H1 (cell line): Measurements from ENCODE around the gene ULK3. TPM values are rescaled to one million over a fixed set of nuclear protein-coding genes. Genes with fewer than 3 reads are reported as not detected.

Experiments
- ASH2L ChIP-seq: fragments of 200-600, 300-600 bp; sonication (generic); IDR thresholded peaks from one replicate; pipeline ENCODE4 v1.7.1; 2017; ENCODE audit warnings: low read length
- CTBP2 ChIP-seq: IDR thresholded peaks from 2 replicates; pipeline ENCODE4 v1.7.0; 2011; ENCODE audit warnings: borderline replicate concordance, mild to moderate bottlenecking, moderate library complexity, mixed read lengths, low read length; ENCODE audit not compliant: insufficient read depth, insufficient read length
- FOSL1 ChIP-seq: IDR thresholded peaks from 2 replicates; pipeline ENCODE4 v1.6.1; 2011; ENCODE audit warnings: mild to moderate bottlenecking, low read depth, low read length, moderate library complexity; ENCODE audit not compliant: insufficient read depth
- HDAC2 ChIP-seq, 2 experiments: fragments of 300-600 bp in 1 of 2; sonication (generic) in 1 of 2; IDR thresholded peaks; 2 replicates each; pipeline ENCODE4 v1.6.1; 2011 to 2012; ENCODE audit warnings: low read depth in 2 of 2, low read length in 2 of 2, mild to moderate bottlenecking in 2 of 2, moderate library complexity in 2 of 2, borderline replicate concordance in 1 of 2, inconsistent platforms in 1 of 2
- HDAC6 ChIP-seq: IDR thresholded peaks from one replicate; pipeline ENCODE4 v1.7.1; 2012; ENCODE audit warnings: low read depth, mild to moderate bottlenecking, inconsistent platforms, low read length, moderate library complexity
- POLR2A ChIP-seq, 2 experiments: IDR thresholded peaks; 1 replicate in 1 of 2; 2 replicates in 1 of 2; pipeline ENCODE4 v1.6.1; 2011; ENCODE audit warnings: low read depth in 2 of 2, low read length in 2 of 2, mild to moderate bottlenecking in 2 of 2; ENCODE audit errors: control extremely low read depth in 1 of 2
- RAD21 ChIP-seq, 2 experiments: IDR thresholded peaks in 1 of 2; conservative IDR thresholded peaks in 1 of 2; 2 replicates each; pipeline ENCODE4 v1.6.1; 2011; ENCODE audit warnings: low read depth in 2 of 2, low read length in 2 of 2, improper control_type of control experiment in 1 of 2, inconsistent platforms in 1 of 2, mild to moderate bottlenecking in 1 of 2, moderate library complexity in 1 of 2
- RFX5 ChIP-seq: IDR thresholded peaks from 2 replicates; pipeline ENCODE4 v1.6.1; 2011; ENCODE audit warnings: low read depth, low read length, improper control_type of control experiment, borderline replicate concordance
- SAP30 ChIP-seq: fragments of 300-600 bp; sonication (generic); IDR thresholded peaks from 2 replicates; pipeline ENCODE4 v1.7.1; 2012; ENCODE audit warnings: low read length, moderate library complexity, mild to moderate bottlenecking, inconsistent platforms; ENCODE audit not compliant: insufficient read depth, insufficient replicate concordance
- SIN3A ChIP-seq, 2 experiments: IDR thresholded peaks in 1 of 2; conservative IDR thresholded peaks in 1 of 2; 2 replicates each; pipeline ENCODE4 v1.6.1; 2011 to 2012; ENCODE audit warnings: low read length in 2 of 2, improper control_type of control experiment in 1 of 2, low read depth in 1 of 2, mild to moderate bottlenecking in 1 of 2
- SP2 ChIP-seq: IDR thresholded peaks from 2 replicates; pipeline ENCODE4 v1.6.1; 2012; ENCODE audit warnings: mild to moderate bottlenecking, low read length, inconsistent platforms
- TAF1 ChIP-seq: IDR thresholded peaks from 2 replicates; pipeline ENCODE4 v1.6.1; 2011; ENCODE audit warnings: mild to moderate bottlenecking, low read depth, low read length
- TCF12 ChIP-seq: IDR thresholded peaks from 2 replicates; pipeline ENCODE4 v1.6.1; 2011; ENCODE audit warnings: low read depth, mild to moderate bottlenecking, low read length
- polyA plus RNA-seq, 7 experiments: library from polyadenylated mRNA; depleted of rRNA in 3 of 7; stranded (reverse) in 5 of 7; unstranded in 2 of 7; fragments of >200 nt in 5 of 7; fragments of 200-250 nt in 2 of 7; gene quantifications; 1 replicate in 5 of 7; 2 replicates in 1 of 7; 4 replicates in 1 of 7; pipeline versions ENCODE4 v1.2.1 to v1.2.3, GENCODE V29; 2011 to 2013; ENCODE audit warnings: missing spikeins in 2 of 7, mixed read lengths in 2 of 7
- total RNA-seq: library from RNA; stranded (reverse); fragmentation: NEBNext Ultra II Directional; extraction: Animal tissue kit (Norgen Biotek cat#: 25700); gene quantifications from 2 replicates; pipeline ENCODE4 v1.2.1, GENCODE V29; 2021
- TF ChIP-seq, protein P1 (sequence below), 3 experiments: IDR thresholded peaks; 1 replicate in 2 of 3; 2 replicates in 1 of 3; pipeline versions ENCODE4 v1.5.1 to v1.6.1; 2011; ENCODE audit warnings: low read length in 3 of 3, mild to moderate bottlenecking in 3 of 3, inconsistent platforms in 2 of 3, low read depth in 1 of 3, moderate library complexity in 1 of 3; ENCODE audit not compliant: insufficient read depth in 1 of 3; ENCODE audit errors: control extremely low read depth in 1 of 3
- TF ChIP-seq, protein P2 (sequence below): IDR thresholded peaks from 2 replicates; pipeline ENCODE4 v1.6.1; 2012; ENCODE audit warnings: low read length, inconsistent platforms
- TF ChIP-seq, protein P3 (sequence below): IDR thresholded peaks from 2 replicates; pipeline ENCODE4 v1.6.1; 2011; ENCODE audit warnings: low read depth, mild to moderate bottlenecking, low read length; ENCODE audit not compliant: insufficient read depth

ULK3 gene
- total and polyA plus RNA-seq, 2 of the 8 experiments (the other 6 are each of a cell fraction or from before 2014, with no cell fraction given) = 27.1 to 34.4 TPM

DNA sequence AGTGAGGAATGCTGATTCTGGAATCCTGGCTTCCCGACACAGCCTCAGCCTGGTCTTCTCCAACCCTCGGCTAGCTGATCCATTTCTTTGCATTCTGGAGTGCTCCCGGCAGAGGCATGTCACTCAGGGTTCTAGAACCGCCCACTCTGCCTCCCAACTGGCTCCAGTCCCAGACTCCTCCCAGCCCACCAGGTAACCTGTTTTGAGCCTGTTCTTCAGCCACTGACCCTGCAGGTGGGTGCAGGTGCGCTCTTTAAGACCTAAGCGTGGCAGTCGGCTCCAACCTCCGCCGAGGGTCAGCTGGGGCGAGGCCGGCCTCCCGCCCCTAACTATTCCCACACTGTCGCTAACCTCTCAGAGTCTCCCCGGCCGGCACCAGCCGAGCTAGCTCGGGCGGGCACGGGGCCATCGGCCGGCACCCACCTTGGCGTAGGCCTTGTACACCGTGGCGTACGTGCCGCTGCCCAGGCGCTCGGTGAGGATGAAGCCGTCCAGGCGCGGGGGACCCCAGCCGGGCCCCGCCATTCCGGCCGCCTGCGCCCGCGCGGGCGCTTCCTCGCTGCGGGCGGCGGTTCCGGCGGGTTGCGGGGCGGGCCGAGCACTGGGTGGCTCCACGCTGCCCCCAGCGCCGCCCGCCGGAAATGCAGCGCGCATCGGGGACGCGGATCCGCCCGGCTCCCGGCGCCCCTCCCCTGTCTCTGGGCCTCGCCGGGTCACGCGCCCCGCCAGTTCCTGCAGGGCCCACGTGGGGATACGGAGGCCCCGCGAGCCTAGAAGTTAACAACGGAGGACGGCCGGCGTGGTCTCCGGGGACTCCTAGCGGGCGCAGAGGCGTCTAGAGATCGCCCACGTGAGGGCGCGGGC lies at the start of gene ULK3 (continued):
- TF ChIP-seq FOSL1 = no peak
- TF ChIP-seq SP2 = no peak
- TF ChIP-seq RAD21 (IDR thresholded peaks at IDR 0.05 in 1 of 2, conservative IDR thresholded peaks at IDR 0.05 in 1 of 2; ENCODE audit: low read depth in 2 of 2, low read length in 2 of 2) = peak in 1 of 2 experiments; percentile 35; a peak in 1 of 4 replicates
- TF ChIP-seq POLR2A (IDR thresholded peaks at IDR 0.05; ENCODE audit: control extremely low read depth in 1 of 2, low read depth in 2 of 2, low read length in 2 of 2) = peak in 1 of 2 experiments; percentile 54; a peak in 2 of 3 replicates
- TF ChIP-seq SIN3A (conservative IDR thresholded peaks at IDR 0.05 in 1 of 2, IDR thresholded peaks at IDR 0.05 in 1 of 2; ENCODE audit: low read depth in 1 of 2, low read length in 2 of 2) = peak in 1 of 2 experiments; percentile 31; a peak in 1 of 4 replicates
- no peak for TF ChIP-seq CTBP2
- no peak for TF ChIP-seq RFX5
- 0 out of 4 replicates have a peak, but pooled peaks of 1 of the 2 experiments have one; percentile 66 for TF ChIP-seq HDAC2 (IDR thresholded peaks at IDR 0.05; ENCODE audit: borderline replicate concordance in 1 of 2, low read depth in 2 of 2, low read length in 2 of 2)
- TF ChIP-seq, protein P1, sequence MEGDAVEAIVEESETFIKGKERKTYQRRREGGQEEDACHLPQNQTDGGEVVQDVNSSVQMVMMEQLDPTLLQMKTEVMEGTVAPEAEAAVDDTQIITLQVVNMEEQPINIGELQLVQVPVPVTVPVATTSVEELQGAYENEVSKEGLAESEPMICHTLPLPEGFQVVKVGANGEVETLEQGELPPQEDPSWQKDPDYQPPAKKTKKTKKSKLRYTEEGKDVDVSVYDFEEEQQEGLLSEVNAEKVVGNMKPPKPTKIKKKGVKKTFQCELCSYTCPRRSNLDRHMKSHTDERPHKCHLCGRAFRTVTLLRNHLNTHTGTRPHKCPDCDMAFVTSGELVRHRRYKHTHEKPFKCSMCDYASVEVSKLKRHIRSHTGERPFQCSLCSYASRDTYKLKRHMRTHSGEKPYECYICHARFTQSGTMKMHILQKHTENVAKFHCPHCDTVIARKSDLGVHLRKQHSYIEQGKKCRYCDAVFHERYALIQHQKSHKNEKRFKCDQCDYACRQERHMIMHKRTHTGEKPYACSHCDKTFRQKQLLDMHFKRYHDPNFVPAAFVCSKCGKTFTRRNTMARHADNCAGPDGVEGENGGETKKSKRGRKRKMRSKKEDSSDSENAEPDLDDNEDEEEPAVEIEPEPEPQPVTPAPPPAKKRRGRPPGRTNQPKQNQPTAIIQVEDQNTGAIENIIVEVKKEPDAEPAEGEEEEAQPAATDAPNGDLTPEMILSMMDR (IDR thresholded peaks at IDR 0.05; ENCODE audit: control extremely low read depth in 1 of 3, insufficient read depth in 1 of 3, low read depth in 1 of 3, low read length in 3 of 3) = peak; percentile 60 to 68 (median 62)
- TF ChIP-seq, protein P2, sequence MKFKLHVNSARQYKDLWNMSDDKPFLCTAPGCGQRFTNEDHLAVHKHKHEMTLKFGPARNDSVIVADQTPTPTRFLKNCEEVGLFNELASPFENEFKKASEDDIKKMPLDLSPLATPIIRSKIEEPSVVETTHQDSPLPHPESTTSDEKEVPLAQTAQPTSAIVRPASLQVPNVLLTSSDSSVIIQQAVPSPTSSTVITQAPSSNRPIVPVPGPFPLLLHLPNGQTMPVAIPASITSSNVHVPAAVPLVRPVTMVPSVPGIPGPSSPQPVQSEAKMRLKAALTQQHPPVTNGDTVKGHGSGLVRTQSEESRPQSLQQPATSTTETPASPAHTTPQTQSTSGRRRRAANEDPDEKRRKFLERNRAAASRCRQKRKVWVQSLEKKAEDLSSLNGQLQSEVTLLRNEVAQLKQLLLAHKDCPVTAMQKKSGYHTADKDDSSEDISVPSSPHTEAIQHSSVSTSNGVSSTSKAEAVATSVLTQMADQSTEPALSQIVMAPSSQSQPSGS = no peak
- no peak for TF ChIP-seq HDAC6
- TF ChIP-seq, protein P3, sequence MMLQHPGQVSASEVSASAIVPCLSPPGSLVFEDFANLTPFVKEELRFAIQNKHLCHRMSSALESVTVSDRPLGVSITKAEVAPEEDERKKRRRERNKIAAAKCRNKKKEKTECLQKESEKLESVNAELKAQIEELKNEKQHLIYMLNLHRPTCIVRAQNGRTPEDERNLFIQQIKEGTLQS = peak; percentile 60; the same call in 1 of the 2 replicates
- peak; percentile 57 for TF ChIP-seq ASH2L
- peak; percentile 80 for TF ChIP-seq TAF1
- TF ChIP-seq SAP30 = no peak
- TF ChIP-seq TCF12 = 0 out of 2 replicates have a peak, but pooled peaks have one; percentile 70
